ENCODE measurements around the gene KANK3.
"Not testable (repeated sequence)": the region's sequence is repeated elsewhere in the genome, so short reads cannot be mapped to it uniquely, and the experiment has no call there.

Gene KANK3

DNA sequence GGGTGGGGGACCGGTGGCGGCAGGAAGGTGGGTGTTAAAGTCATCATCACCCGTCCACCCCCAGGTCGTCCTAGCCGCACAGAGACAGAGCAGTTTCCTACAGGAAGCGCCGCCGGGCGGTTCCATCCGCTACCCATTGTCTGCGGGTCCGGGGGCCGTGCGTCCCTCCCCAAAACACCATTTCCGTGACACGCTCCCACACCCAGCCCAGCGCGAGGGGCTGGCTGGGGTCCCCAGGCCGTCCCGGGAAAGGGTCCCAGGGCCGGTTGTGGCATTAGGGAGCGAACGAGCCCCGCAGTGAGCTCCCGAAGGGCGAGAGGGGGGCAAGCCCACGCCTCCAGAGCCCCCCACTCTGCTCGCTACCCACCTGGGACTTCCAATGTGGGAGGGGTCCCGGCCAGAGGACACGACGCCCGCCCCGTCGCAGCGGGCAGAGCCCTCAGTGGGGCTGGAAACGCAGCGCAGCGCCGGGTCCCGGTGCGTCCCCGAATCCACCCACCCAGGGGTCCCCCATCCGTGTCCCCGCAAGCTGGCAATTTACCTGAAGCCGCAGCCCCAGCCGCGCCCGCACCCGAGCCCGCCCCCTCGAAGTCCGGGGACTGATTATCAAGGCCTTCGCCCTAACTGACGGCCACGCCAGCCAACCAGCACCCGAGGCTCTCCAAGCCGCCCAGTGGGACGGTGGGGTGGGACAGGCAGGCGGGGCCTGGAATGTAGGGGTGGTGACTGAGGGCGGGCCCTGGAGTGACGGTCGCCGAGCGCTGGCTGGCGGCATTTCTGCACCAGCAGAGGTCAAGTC, at the start of gene KANK3:
Gene KANK3, minus strand, starts transcription at position 579 of the 799 bp plus-strand sequence. CDS start 5,434 bp downstream, outside the sequence.
- DNase-seq, result peak; percentile 92

DNA sequence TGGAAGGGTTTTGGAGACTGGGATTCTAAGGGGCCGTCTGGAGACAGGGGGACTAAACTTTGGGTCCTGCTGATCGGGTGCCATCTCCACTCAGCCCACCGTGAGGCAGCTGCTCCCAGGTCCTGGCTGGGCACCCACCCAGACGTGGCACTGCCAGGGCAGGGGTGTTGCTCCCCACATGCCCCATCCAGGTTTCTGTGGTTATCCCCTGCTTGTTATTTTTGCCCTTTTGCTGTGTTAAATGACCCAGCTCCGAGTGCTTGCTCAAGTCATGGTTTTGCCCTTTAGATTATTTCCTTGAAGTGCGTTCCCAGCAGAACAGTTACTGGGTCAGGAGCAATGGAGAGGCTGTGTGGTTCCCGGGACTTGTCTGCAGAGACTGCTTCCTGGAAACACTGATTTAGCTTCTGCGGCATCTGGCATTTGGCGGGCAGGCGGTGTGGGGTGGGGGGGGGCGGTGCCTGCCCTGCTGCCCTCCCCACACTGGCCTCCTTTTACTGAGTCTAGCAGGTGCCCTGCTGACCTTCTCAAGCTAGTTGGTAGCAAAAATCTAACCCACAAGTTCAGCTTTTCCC, 49.0 kb upstream of the KANK3 start:
- no peak for DNase-seq

DNA sequence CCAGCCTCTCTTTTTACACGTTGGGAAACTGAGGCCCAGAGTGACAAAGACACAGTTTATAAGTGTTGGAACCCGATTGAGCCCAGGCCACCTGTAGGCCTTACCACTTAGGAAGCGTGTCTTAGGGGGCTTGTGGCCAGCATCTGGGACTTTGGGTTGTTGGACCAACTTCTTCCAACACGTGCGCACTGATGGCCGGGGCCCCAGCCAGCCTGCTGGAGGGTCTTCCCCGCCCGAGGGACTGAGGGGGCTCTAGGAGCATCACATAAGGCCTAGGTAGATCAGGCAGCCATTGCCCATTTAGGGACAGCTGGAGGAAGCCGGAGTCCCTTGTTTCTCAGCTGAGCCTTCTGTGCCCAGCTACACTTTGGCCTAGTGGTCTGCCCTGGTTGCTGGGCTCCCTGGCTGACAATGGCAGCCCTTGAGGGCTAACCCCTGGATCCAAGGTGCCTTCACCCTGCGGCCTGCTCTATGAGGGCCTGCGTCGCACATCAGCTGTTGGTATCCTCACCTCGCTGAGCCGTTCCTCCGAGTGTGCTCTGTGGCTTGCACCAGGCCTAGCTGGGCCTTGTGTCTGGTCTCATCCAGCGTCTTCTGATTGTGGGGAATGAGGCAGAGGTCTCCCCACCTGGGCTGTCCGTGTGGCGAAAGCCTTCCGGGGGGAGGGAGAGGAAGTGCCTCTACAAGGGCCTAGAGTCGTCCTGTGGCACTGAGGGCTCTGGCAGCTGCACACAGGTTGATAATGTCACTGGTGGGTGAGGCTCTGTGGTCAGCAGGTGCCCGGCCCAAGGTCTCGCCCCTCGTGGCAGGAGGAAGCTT, 48.3 kb upstream of the KANK3 start:
- DNase-seq, result no peak

DNA sequence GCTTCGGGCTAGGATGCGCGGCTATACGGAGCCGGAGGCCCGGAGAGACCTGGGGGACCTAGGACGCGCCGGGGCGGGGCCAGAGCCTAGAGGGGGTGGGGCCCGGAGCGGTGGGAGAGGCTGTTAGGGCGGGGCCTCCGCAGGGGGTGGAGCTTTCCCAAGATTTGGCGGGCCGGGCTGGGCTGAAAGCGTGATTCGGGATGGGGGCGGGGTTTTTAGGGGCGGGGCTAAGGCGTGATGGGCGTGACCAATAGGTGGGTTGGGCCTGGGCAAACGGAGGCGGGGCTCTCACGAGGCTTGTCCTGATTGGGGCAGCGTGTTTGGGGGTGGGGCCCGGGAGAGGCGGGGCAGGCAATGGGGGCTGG, 47.5 kb upstream of the KANK3 start:
- DNase-seq, result peak; percentile 91

DNA sequence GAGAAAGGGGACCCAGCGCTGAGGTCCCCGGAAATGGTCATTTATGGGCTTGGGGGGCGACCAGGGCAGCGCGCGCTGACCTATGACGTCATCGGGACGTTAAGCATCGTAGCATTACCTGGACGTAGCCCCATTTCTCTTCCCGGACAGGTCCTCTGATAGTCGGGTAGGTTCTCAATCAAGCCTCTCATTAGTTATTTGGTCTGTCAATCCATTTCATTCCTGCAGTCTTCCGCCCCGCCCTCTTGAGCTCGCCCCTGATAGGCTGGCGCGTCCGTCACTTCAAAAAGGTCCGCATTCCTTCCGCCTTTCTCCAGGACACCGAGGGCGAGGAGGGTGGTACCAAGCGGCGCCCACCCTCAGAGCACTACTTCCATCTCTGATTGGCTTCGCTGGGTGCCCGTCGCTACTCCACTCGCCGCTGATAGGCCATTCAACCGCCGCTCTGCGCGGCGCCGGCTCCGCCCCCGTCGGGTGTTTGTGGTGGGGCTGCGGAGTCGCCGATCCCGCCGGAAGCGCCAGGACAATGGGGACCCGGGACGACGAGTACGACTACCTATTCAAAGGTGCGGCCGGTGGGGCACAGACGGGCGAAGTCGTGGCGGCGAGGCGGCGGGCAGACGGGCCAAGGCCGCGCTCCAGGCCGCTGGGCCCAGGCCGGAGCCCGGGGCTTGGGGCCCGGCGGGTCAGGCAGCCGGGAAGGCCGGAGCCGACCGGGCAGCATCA, 47.0 kb upstream of the KANK3 start, which contains the start of gene RAB11B:
Gene RAB11B, plus strand, starts transcription at position 470 of the 726 bp plus-strand sequence. Its CDS starts 57 bp downstream, at position 527.
- peak; percentile 100 for DNase-seq

DNA sequence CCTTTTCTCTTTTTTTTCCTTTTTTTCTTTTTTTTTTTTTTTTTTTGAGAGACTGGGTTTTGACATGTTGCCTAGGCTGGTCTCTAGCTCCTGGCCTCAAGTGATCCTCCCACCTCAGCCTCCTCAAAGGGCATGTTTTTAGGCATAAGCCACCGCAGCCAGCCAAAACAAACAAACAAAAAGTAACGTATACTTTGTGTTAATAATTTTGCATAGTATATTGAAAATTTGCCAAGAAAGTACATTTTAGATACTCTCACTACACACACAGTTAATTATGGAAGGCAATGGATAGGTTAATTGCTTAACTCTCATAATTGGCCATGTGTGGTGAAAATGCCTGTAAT, 45.5 kb upstream of the KANK3 start:
- DNase-seq, result no peak

DNA sequence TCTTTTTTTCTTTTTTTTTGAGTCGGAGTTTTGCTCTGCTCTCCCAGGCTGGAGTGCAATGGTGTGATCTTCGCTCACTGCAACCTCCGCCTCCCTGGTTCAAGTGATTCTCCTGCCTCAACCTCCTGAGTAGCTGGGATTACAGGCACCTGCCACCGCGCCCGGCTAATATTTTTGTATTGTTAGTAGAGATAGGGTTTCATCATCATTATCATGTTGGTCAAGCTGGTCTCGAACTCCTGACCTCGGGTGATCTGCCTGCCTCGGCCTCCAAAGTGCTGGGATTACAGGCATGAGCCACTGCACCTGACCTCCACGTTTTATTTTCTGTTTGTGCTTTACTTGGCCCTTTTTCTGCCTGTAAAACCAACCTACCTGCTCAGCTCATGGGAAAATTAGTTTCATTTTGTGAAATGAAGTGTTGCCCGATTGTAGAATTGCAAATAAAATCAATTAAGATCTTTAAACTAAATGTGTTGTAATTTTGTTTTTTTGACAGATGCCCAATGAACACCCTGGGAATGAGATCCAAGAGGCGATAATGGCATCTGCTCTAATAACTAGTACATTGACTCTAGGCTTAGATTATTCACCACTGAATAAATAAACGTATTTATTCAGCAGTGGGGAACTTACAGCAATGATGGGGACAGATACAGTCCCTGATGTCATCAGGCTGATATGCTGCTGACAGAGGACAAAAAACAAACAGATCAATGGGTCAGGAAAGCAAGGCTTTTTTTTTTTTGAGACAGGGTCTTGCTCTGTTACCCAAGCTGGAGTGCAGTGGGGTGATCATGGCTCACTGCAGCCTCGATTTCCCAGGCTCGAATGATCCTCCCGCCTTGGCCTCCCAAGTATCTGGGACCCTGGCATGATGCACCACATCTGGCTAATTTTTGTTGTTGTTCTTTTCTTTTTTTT, 44.9 kb upstream of the KANK3 start:
- DNase-seq, result no peak

DNA sequence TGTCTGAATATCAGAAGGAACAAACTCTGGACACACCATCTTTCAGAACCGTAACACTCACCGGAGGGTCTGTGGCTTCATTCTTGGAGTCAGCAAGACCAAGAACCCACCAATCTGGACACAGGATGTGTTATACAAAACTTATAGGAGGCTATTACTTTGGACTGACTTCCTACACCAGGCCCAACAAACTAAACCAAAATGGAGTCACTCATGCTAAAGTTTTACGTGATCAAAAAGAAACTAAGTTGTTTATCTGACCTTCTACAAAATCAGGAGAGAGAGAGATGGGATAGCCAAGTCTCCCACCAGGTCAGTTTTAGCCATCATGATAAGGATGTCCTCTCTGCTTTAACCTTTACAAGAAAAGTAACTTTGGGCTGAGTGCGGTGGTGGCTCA, 43.9 kb upstream of the KANK3 start:
- DNase-seq, result no peak

DNA sequence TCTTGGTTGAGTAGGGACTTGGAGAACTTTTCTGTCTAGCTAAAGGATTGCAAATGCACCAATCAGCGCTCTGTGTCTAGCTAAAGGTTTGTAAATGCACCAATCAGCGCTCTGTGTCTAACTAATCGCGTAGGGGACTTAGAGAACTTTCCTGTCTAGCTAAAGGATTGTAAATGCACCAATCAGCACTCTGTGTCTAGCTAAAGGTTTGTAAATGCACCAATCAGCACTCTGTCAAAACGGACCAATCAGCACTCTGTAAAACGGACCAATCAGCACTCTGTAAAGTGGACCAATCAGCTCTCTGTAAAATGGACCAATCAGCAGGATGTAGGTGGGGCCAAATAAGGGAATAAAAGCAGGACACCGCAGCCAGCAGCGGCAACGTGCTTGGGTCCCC, 43.4 kb upstream of the KANK3 start:
- not testable (repeated sequence) for DNase-seq

DNA sequence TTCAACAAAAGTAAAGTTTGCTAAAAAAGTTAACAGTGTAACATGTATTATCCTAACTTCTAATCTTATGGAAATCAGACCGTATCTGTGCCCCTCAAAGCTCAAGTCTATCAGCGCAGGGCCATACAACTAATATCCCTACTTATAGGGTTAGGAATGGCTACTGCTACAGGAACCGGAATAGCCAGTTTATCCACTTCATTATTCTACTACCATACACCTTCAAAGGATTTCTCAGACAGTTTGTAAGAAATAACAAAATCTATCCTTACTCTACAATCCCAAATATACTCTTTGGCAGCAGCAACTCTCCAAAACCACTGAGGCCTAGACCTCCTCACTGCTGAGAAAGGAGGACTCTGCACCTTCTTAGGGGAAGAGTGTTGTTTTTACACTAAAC, 42.5 kb upstream of the KANK3 start:
- not testable (repeated sequence) for DNase-seq

DNA sequence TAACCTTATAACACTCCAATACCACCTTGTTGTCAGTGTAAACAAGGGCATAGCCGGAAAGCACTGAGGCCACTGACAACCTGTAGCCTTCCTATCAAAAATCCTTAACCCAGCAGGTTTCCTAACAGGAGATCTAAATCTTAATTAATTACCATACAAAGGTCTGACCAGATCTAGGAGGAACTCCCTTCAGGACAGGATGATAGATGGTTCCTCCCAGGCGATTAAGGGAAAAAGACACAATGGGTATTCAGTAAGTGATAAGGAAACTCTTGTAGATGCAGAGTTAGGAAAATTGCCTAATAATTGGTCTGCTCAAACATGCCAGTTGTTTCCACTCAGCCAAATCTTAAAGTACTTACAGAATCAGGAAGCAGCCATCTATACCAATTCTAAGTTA, 42.0 kb upstream of the KANK3 start:
- not testable (repeated sequence) for DNase-seq

DNA sequence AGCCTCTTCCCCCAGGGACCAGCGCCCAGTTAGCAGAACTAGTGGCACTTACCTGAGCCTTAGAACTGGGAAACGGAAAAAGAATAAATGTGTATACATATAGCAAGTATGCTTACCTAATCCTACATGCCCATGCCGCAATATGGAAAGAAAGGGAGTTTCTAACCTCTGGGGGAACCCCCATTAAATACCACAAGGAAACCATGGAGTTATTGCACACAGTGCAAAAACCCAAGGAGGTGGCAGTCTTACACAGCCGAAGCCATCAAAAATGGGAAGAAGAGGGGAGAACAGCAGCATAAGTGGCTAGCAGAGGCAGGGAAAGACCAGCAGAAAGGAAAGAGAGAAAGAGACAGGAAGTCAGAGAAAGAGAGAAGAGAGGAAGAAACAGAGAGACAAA, 41.5 kb upstream of the KANK3 start:
- DNase-seq, result not testable (repeated sequence)

DNA sequence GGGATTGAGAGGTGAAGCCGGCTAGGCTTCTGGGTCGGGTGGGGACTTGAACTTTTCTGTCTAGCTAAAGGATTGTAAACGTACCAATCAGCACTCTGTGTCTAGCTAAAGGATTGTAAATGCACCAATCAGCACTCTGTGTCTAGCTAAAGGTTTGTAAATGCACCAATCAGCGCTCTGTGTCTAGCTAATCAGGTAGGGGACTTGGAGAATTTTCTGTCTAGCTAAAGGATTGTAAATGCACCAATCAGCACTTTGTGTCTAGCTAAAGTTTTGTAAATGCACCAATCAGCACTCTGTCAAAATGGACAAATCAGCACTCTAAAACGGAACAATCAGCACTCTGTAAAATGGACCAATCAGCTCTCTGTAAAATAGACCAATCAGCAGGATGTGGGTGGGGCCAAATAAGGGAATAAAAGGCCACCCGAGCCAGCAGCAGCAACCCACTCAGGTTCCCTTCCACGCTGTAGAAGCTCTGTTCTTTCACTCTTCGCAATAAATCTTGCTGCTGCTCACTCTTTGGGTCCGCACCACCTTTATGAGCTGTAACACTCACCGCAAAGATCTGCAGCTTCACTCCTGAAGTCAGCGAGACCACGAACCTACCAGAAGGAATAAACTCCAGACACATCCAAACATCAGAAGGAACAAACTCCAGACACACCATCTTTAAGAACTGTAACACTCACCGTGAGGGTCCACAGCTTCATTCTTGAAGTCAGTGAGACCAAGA, 36.3 kb upstream of the KANK3 start:
- not testable (repeated sequence) for DNase-seq

DNA sequence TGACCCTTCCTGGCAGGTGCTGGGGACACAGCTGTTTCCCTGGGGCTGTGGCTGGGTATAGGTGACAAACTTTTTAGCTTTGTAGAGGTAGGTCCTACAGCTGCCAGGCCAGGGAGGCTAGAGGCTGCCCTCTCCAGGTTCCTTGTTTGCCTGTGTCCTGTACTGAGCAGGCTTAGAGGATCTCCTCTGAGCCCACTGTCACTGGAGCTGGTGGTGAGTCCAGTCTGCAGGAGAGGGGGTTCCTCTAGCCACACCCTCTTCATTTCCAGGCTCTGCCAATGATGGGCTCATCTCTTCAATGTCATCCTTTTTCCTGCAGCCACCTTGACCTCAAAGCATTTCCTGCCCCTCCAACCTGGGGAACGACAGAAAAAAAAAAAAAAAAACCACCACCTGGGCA, 34.5 kb upstream of the KANK3 start:
- no peak for DNase-seq

DNA sequence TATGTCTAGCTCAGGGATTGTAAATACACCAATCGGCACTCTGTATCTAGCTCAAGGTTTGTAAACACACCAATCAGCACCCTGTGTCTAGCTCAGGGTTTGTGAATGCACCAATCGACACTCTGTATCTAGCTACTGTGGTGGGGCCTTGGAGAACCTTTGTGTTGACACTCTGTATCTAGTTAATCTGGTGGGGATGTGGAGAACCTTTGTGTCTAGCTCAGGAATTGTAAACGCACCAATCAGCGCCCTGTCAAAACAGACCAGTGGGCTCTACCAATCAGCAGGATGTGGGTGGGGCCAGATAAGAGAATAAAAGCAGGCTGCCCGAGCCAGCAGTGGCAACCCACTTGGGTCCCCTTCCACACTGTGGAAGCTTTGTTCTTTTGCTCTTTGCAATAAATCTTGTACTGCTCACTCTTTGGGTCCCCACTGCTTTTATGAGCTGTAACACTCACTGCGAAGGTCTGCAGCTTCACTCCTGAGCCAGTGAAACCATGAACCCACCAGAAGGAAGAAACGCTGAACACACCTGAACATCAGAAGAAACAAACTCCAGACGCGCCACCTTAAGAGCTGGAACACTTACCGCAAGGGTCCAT, 33.4 kb upstream of the KANK3 start:
- not testable (repeated sequence) for DNase-seq

DNA sequence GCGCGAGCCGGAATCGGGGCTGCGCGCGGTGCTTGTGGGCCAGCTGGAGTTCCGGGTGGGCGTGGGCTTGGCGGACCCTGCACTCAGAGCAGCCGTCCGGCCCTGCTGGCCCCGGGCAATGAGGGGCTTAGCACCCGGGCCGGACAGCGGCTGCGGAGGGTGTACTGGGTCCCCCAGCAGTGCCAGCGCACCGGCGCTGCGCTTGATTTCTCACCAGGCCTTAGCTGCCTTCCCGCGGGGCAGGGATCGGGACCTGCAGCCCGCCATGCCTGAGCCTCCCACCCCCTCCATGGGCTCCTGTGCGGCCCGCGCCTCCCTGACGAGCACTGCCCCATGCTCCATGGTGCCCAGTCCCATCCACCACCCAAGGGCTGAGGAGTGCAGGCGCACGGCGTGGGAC, 32.7 kb upstream of the KANK3 start:
- not testable (repeated sequence) for DNase-seq

DNA sequence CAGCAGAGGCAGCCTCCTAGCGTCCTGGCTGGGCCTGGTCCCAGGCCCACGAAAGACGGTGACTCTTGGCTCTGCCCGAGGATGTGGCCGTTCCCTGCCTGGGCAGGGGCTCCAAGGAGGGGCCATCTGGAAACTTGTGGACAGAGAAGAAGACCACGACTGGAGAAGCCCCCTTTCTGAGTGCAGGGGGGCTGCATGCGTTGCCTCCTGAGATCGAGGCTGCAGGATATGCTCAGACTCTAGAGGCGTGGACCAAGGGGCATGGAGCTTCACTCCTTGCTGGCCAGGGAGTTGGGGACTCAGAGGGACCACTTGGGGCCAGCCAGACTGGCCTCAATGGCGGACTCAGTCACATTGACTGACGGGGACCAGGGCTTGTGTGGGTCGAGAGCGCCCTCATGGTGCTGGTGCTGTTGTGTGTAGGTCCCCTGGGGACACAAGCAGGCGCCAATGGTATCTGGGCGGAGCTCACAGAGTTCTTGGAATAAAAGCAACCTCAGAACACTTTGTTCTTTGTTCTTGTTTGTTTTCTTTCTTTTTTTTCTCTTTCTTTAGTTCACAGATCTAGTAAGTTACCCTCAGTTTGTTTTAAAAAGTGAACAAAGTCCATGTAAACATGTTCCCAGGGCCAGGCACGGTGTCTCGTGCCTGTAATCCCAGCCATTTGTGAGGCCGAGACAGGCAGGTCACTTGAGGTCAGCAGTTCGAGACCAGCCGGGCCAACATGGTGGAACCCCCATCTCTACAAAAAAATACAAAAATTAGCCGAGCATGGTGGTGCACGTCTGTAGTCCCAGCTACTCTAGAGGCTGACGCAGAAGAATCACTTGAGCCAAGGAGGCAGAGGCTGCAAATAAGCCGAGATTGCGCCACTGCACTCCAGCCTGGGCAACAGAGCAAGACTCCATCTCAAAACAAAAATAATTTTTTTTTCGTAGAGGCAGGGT, 31.1 kb upstream of the KANK3 start:
- DNase-seq, result no peak

DNA sequence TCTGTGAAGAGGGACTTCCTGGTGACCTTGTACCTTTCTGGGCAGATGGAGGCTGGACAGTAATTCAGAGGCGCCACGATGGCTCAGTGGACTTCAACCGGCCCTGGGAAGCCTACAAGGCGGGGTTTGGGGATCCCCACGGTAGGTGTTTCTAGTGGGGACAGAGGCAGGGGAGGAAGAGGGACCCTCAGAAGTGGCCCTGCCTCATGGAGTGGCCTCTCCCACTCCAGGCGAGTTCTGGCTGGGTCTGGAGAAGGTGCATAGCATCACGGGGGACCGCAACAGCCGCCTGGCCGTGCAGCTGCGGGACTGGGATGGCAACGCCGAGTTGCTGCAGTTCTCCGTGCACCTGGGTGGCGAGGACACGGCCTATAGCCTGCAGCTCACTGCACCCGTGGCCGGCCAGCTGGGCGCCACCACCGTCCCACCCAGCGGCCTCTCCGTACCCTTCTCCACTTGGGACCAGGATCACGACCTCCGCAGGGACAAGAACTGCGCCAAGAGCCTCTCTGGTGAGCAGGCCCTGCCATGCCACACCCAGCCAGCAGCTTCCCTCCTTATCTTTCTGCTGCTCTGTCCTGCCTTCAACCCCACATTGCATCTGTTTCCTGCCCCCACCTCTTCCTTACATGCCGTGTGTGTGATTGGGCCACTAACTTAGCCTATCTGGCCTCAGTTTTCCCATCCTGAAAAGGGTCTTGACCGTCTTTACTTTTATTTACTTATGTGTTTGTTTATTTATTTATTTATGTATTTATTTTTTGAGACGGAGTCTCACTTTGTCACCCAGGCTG, 28.1 kb upstream of the KANK3 start:
- no peak for DNase-seq
